Measurements from ENCODE around the gene MSX2. TPM values are rescaled to one million over a fixed set of nuclear protein-coding genes. Genes with fewer than 3 reads are reported as not detected.

MSX2 gene
- total RNA-seq, 5 donors from 2014 or later (not counting 1 experiment from before 2014, with no cell fraction given): not detected

DNA sequence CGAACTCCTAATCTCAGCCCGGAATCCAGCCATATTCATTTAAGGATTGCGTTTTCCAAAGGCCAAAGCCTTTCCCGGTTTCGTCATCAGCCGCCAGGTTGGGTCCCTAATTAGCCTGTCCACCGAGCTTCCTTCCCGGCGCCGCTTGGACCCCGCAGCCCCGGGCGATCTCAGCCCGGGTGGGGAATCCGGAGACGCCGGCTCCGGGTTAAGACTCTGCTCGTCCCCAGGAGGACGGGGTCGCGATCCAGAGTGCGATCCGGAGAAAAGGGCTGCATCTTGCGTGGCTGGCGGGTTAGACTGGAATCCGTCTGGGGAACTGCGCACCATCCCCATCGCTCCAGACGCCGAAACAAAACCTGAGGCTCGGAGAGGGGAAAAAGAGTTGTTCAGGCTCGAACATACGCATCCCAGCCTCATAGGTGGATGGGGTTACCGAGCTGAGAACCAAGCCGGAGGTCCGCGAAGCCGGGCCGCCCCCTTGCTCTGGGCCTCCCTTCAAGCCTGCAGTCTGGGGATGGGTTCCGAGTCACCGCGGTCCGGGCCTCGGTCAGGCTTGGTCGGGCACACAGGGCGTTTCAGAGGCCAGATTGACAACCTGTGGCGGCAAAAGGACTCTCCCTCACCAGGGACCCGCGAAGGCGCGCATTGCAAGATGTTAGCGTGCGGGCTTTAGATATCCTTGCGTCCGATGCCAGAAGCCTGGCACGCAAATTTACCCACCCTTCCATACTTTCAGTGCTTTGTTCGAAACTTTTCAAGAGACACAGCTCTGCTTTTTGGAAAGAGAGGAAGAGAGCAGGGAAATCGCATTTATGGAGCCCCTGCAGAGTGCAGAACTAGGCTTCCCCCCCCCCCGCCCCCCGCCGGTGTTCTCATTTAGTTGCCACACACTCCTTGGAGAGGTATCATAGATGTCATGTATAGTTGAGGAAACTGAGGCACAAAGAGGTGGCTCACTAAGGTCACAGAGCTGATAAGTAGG lies 7.9 kb downstream of the MSX2 start:
- DNase-seq: no peak
- Histone ChIP-seq H3K9me3 (no peaks in the 10 kb centered on the region), H3K27me3 (replicated peaks in 1 of 2; ENCODE audit: control insufficient read depth in 2 of 2, extremely low read depth in 1 of 2, insufficient read depth in 2 of 2, low read length in 1 of 2) (peaks cover 31 to 58% of the 10 kb centered on the region in 2 experiments), H3K36me3 (ENCODE audit: control insufficient read depth in 2 of 2, extremely low read depth in 1 of 2, insufficient read depth in 1 of 2, low read length in 1 of 2) (no peaks in the 10 kb centered on the region), H3K4me1 (ENCODE audit: control insufficient read depth in 1 of 2, extremely low read depth in 1 of 2, insufficient read depth in 2 of 2, low read length in 2 of 2) (peaks cover 0 to 2% of the 10 kb centered on the region in 2 experiments), H3K27ac (ENCODE audit: low read length) (no peak overlapping the region), H3K4me3 (ENCODE audit: control insufficient read depth in 1 of 2, extremely low read depth in 1 of 2, low read length in 1 of 2) (no peak overlapping the region)
- ChIA-PET CTCF (no interaction called here), POLR2A (no interaction called here)
- H3K4me3 Mint-ChIP-seq: no peak overlapping the region
- WGBS (ENCODE audit: insufficient coverage): 7% methylated on average over 46 of the region's 62 CpGs
- H3K27ac Mint-ChIP-seq: no peak overlapping the region
- H3K36me3 Mint-ChIP-seq: no peaks in the 10 kb centered on the region
- peaks cover 86 to 89% of the 10 kb centered on the region in 2 donors for H3K27me3 Mint-ChIP-seq
- no peaks in the 10 kb centered on the region for H3K9me3 Mint-ChIP-seq
- no peak for ATAC-seq (replicated peaks in 1 of 4)
- peaks cover 0 to 5% (median 5%) of the 10 kb centered on the region in 3 donors for H3K4me1 Mint-ChIP-seq

DNA sequence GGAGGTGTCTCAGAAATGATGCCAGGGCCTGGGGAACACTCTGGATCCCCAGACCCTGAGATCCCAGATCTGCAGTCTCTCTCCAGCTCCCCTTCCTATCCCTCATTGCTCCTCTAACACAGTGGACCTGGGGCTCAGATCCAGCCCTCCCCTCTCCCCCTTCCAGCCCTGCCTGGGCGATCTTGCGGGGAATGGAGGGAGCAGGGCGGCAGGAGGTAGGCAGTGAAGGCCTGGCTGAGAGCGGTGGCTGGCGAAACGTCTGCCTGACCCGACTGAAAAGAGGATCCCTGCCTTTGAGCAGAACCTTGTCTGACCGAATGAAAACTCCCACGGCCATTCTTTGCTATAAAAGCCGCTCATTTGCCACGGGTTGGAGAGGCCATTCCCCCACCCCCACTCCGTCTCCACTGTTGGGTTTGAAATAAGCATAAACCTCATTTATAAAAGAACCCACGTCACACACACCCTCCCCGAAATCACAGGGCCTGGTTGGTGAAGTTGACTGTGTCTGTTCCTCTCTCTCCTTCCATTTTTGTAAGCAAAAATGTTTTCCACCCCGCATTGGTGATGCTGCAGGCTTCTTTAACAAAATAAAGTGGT lies 8.8 kb downstream of the MSX2 start:
- whole genome bisulfite sequencing (ENCODE audit: insufficient coverage): 26% methylated on average over 8 of the region's 15 CpGs
- no peaks in the 10 kb centered on the region for H3K9me3 Mint-ChIP-seq
- no peak overlapping the region for H3K4me3 Mint-ChIP-seq
- peaks cover 78 to 89% of the 10 kb centered on the region in 2 donors for H3K27me3 Mint-ChIP-seq
- H3K27me3 ChIP-seq (replicated peaks in 1 of 2; ENCODE audit: control insufficient read depth in 2 of 2, extremely low read depth in 1 of 2, insufficient read depth in 2 of 2, low read length in 1 of 2): peaks cover 30 to 62% of the 10 kb centered on the region in 2 experiments
- peaks cover 0 to 2% of the 10 kb centered on the region in 2 experiments for H3K4me1 ChIP-seq (ENCODE audit: control insufficient read depth in 1 of 2, extremely low read depth in 1 of 2, insufficient read depth in 2 of 2, low read length in 2 of 2)
- ChIA-PET POLR2A (no interaction called here), CTCF (no interaction called here)
- H3K9me3 ChIP-seq: no peaks in the 10 kb centered on the region
- H3K4me1 Mint-ChIP-seq: peaks cover 0 to 5% (median 5%) of the 10 kb centered on the region in 3 donors
- no peak overlapping the region for H3K27ac ChIP-seq (ENCODE audit: low read length)
- ATAC-seq (replicated peaks in 1 of 4) (no peak), DNase-seq (no peak)
- H3K36me3 Mint-ChIP-seq: no peaks in the 10 kb centered on the region
- H3K4me3 ChIP-seq (ENCODE audit: control insufficient read depth in 1 of 2, extremely low read depth in 1 of 2, low read length in 1 of 2): no peak overlapping the region
- no peaks in the 10 kb centered on the region for H3K36me3 ChIP-seq (ENCODE audit: control insufficient read depth in 2 of 2, extremely low read depth in 1 of 2, insufficient read depth in 1 of 2, low read length in 1 of 2)
- H3K27ac Mint-ChIP-seq: no peak overlapping the region

GRCh38 chr5:174733836-174734235 lies 9.5 kb downstream of the MSX2 start:
- Histone ChIP-seq H3K4me3 (ENCODE audit: control insufficient read depth in 1 of 2, extremely low read depth in 1 of 2, low read length in 1 of 2) (no peak overlapping the region), H3K9me3 (no peaks in the 10 kb centered on the region), H3K36me3 (ENCODE audit: control insufficient read depth in 2 of 2, extremely low read depth in 1 of 2, insufficient read depth in 1 of 2, low read length in 1 of 2) (no peaks in the 10 kb centered on the region), H3K27me3 (replicated peaks in 1 of 2; ENCODE audit: control insufficient read depth in 2 of 2, extremely low read depth in 1 of 2, insufficient read depth in 2 of 2, low read length in 1 of 2) (peaks cover 27 to 62% of the 10 kb centered on the region in 2 experiments), H3K4me1 (ENCODE audit: control insufficient read depth in 1 of 2, extremely low read depth in 1 of 2, insufficient read depth in 2 of 2, low read length in 2 of 2) (peaks cover 0 to 2% of the 10 kb centered on the region in 2 experiments), H3K27ac (ENCODE audit: low read length) (no peak overlapping the region)
- CTCF ChIA-PET: no interaction called here
- DNase-seq: no peak
- WGBS (ENCODE audit: insufficient coverage): 0% methylated on average over 1 of the region's 3 CpGs
- Mint-ChIP-seq H3K27ac (no peak overlapping the region), H3K27me3 (peaks cover 74 to 89% of the 10 kb centered on the region in 2 donors), H3K4me3 (no peak overlapping the region), H3K4me1 (peaks cover 0 to 5% (median 5%) of the 10 kb centered on the region in 3 donors), H3K9me3 (no peaks in the 10 kb centered on the region), H3K36me3 (no peaks in the 10 kb centered on the region)
- no peak for ATAC-seq (replicated peaks in 1 of 4)
- POLR2A ChIA-PET: no interaction called here

- Histone ChIP-seq H3K9me3 (no peaks in the 10 kb centered on the region), H3K4me3 (ENCODE audit: control insufficient read depth in 1 of 2, extremely low read depth in 1 of 2, low read length in 1 of 2) (no peak overlapping the region), H3K36me3 (ENCODE audit: control insufficient read depth in 2 of 2, extremely low read depth in 1 of 2, insufficient read depth in 1 of 2, low read length in 1 of 2) (no peaks in the 10 kb centered on the region), H3K4me1 (ENCODE audit: control insufficient read depth in 1 of 2, extremely low read depth in 1 of 2, insufficient read depth in 2 of 2, low read length in 2 of 2) (peaks cover 0 to 2% of the 10 kb centered on the region in 2 experiments), H3K27ac (ENCODE audit: low read length) (no peak overlapping the region), H3K27me3 (replicated peaks in 1 of 2; ENCODE audit: control insufficient read depth in 2 of 2, extremely low read depth in 1 of 2, insufficient read depth in 2 of 2, low read length in 1 of 2) (peaks cover 27 to 55% of the 10 kb centered on the region in 2 experiments)
- no peak overlapping the region for H3K4me3 Mint-ChIP-seq
- WGBS (ENCODE audit: insufficient coverage): 8% methylated on average over 19 of the region's 22 CpGs
- ChIA-PET POLR2A (no interaction called here), CTCF (no interaction called here)
- ATAC-seq (replicated peaks in 1 of 4) (no peak), DNase-seq (no peak)
- peak overlapping the region in 1 of 2 donors; percentile 36 for H3K27ac Mint-ChIP-seq
- H3K36me3 Mint-ChIP-seq: no peaks in the 10 kb centered on the region
- H3K9me3 Mint-ChIP-seq: no peaks in the 10 kb centered on the region
- H3K27me3 Mint-ChIP-seq: peaks cover 69 to 83% of the 10 kb centered on the region in 2 donors
- peaks cover 0 to 5% (median 5%) of the 10 kb centered on the region in 3 donors for H3K4me1 Mint-ChIP-seq
These were observed 10.5 kb downstream of the MSX2 start for GRCh38 chr5:174734571-174735497.

- H3K9me3 Mint-ChIP-seq: no peaks in the 10 kb centered on the region
- no peaks in the 10 kb centered on the region for H3K36me3 ChIP-seq (ENCODE audit: control insufficient read depth in 2 of 2, extremely low read depth in 1 of 2, insufficient read depth in 1 of 2, low read length in 1 of 2)
- peaks cover 27 to 55% of the 10 kb centered on the region in 2 experiments for H3K27me3 ChIP-seq (replicated peaks in 1 of 2; ENCODE audit: control insufficient read depth in 2 of 2, extremely low read depth in 1 of 2, insufficient read depth in 2 of 2, low read length in 1 of 2)
- peak overlapping the region in 1 of 2 donors; percentile 46 for H3K27ac Mint-ChIP-seq
- DNase-seq (peak in 1 of 35 experiments; percentile 7), ATAC-seq (replicated peaks in 1 of 4) (no peak)
- H3K4me3 Mint-ChIP-seq: no peak overlapping the region
- H3K4me1 ChIP-seq (ENCODE audit: control insufficient read depth in 1 of 2, extremely low read depth in 1 of 2, insufficient read depth in 2 of 2, low read length in 2 of 2): peaks cover 0 to 2% of the 10 kb centered on the region in 2 experiments
- no peak overlapping the region for H3K27ac ChIP-seq (ENCODE audit: low read length)
- ChIA-PET POLR2A (no interaction called here), CTCF (no interaction called here)
- H3K4me1 Mint-ChIP-seq: peaks cover 0 to 5% (median 5%) of the 10 kb centered on the region in 3 donors
- peaks cover 66 to 77% of the 10 kb centered on the region in 2 donors for H3K27me3 Mint-ChIP-seq
- no peaks in the 10 kb centered on the region for H3K9me3 ChIP-seq
- WGBS (ENCODE audit: insufficient coverage): 9% methylated on average over 49 of the region's 54 CpGs
- H3K36me3 Mint-ChIP-seq: no peaks in the 10 kb centered on the region
- no peak overlapping the region for H3K4me3 ChIP-seq (ENCODE audit: control insufficient read depth in 1 of 2, extremely low read depth in 1 of 2, low read length in 1 of 2)
These were observed 11.3 kb downstream of the MSX2 start for GRCh38 chr5:174735498-174736330.
